Spleen (tissue), 11 donors: Measurements from ENCODE around the gene CPOX. TPM values are rescaled to one million over a fixed set of nuclear protein-coding genes. Genes with fewer than 3 reads are reported as not detected.

Experiments used
- DNase-seq: peaks from one replicate; pipeline ENCODE4 v3.0.0-alpha.2; 2020
- H3K27ac ChIP-seq, 8 donors: fragments of 200-600 bp; sonication (generic) in 7 of 8; 1 replicate in 4 of 8; 2 replicates in 4 of 8; pipeline versions ENCODE4 v1.5.0 to v1.8.0; 2016 to 2021; ENCODE audit warnings: inconsistent platforms in 4 of 8, mild to moderate bottlenecking in 4 of 8, moderate library complexity in 1 of 8
- H3K27me3 ChIP-seq, 7 donors: fragments of 200-600 bp; sonication (generic) in 6 of 7; replicated peaks in 1 of 7; 1 replicate in 4 of 7; 2 replicates in 3 of 7; pipeline versions ENCODE4 v1.5.0 to v1.8.0; 2016 to 2021; ENCODE audit warnings: inconsistent platforms in 3 of 7, mild to moderate bottlenecking in 1 of 7
- H3K36me3 ChIP-seq, 6 donors: fragments of 200-600 bp; sonication (generic) in 5 of 6; 1 replicate in 4 of 6; 2 replicates in 2 of 6; pipeline versions ENCODE4 v1.5.0 to v1.8.0; 2016 to 2021; ENCODE audit warnings: inconsistent platforms in 2 of 6
- H3K4me1 ChIP-seq, 6 donors: fragments of 200-600 bp; sonication (generic) in 5 of 6; 1 replicate in 3 of 6; 2 replicates in 3 of 6; pipeline versions ENCODE4 v1.5.0 to v1.8.0; 2016 to 2021; ENCODE audit warnings: inconsistent platforms in 3 of 6
- H3K4me3 ChIP-seq, 8 donors: fragments of 200-600 bp; sonication (generic) in 7 of 8; 1 replicate in 4 of 8; 2 replicates in 4 of 8; pipeline versions ENCODE4 v1.5.0 to v1.8.0; 2016 to 2021; ENCODE audit warnings: inconsistent platforms in 4 of 8, mild to moderate bottlenecking in 4 of 8, moderate library complexity in 2 of 8
- H3K9me3 ChIP-seq, 8 donors: fragments of 200-600 bp; sonication (generic) in 7 of 8; 1 replicate in 4 of 8; 2 replicates in 4 of 8; pipeline versions ENCODE4 v1.5.0 to v1.8.0; 2016 to 2021; ENCODE audit warnings: inconsistent platforms in 4 of 8
- POLR2A ChIP-seq, 3 donors: fragments of 450-650 bp; IDR thresholded peaks; one replicate each; pipeline ENCODE4 v1.5.1; 2017; ENCODE audit warnings: antibody characterized with exemption in 3 of 3, mild to moderate bottlenecking in 1 of 3
- POLR2AphosphoS5 ChIP-seq, 3 donors: sonication (generic); formaldehyde crosslinking; IDR thresholded peaks; one replicate each; pipeline ENCODE4 v1.5.1; 2017; ENCODE audit warnings: antibody characterized with exemption in 3 of 3
- WGBS, 5 donors: extraction: QIAGEN DNeasy Blood & Tissue Kit in 3 of 5; methylation state at CpG; one replicate each; pipeline versions ENCODE4 v1.1.5 to v1.1.7; 2013 to 2018; 5-methylcytosine and 5-hydroxymethylcytosine counted together
- intact Hi-C: fragments of 100-400 bp; cut with DNase I; formaldehyde crosslinking; loops from one replicate; pipeline ENCODE4 v1.15.0; 2023; ENCODE audit warnings: low total_unique reads
- polyA plus RNA-seq, 3 donors: library from polyadenylated mRNA; stranded (reverse); fragments of 200-250 nt; gene quantifications; one replicate each; pipeline ENCODE4 v1.2.1, GENCODE V29; 2013
- total RNA-seq, 7 donors: library from RNA; depleted of rRNA in 3 of 7; stranded (reverse); fragments of >200 nt in 3 of 7; fragmentation: NEBNext Ultra II Directional in 4 of 7; extraction: Animal tissue kit (Norgen Biotek cat#: 25700) in 4 of 7; gene quantifications; one replicate each; pipeline versions ENCODE4 v1.1.0 to v1.2.1, GENCODE V29; 2016 to 2021
- TF ChIP-seq, protein P1 (sequence below), 11 experiments: fragments of 200-600 bp in 7 of 11; fragments of 450-650 bp in 4 of 11; sonication (generic) in 4 of 11; IDR thresholded peaks in 8 of 11; conservative IDR thresholded peaks in 3 of 11; 1 replicate in 7 of 11; 2 replicates in 4 of 11; pipeline versions ENCODE4 v1.4.0 to v1.8.0; 2016 to 2021; ENCODE audit warnings: antibody characterized with exemption in 11 of 11, inconsistent platforms in 4 of 11, mild to moderate bottlenecking in 1 of 11
- donor health status: healthy with polysubstance abuse.
- donor health status: DM: no; HTN: no; CAD: no; lungs with moderate emphysema.
- donor health status: DM: no; HTN: no; CAD: no.
- donor health status: Bipolar disorder and iron deficiency.
- donor health status: healthy.
- donor health status: DM: no; HTN: no; CAD: no.
- donor health status: DM: yes; HTN: yes; CAD: no.

CPOX gene
- total and polyA plus RNA-seq, 10 donors: 9.8 to 26.0 (median 16.6) TPM

- peak overlapping the region in 1 of 8 donors; percentile 11 for H3K4me3 ChIP-seq
- 77 to 84% (median 82%) methylated on average over 5 of the region's 5 CpGs for WGBS, 5 donors
- H3K4me1 ChIP-seq: no peaks in the 10 kb centered on the region
- TF ChIP-seq POLR2AphosphoS5 (IDR thresholded peaks at IDR 0.05): no peak
- TF ChIP-seq, protein P1, sequence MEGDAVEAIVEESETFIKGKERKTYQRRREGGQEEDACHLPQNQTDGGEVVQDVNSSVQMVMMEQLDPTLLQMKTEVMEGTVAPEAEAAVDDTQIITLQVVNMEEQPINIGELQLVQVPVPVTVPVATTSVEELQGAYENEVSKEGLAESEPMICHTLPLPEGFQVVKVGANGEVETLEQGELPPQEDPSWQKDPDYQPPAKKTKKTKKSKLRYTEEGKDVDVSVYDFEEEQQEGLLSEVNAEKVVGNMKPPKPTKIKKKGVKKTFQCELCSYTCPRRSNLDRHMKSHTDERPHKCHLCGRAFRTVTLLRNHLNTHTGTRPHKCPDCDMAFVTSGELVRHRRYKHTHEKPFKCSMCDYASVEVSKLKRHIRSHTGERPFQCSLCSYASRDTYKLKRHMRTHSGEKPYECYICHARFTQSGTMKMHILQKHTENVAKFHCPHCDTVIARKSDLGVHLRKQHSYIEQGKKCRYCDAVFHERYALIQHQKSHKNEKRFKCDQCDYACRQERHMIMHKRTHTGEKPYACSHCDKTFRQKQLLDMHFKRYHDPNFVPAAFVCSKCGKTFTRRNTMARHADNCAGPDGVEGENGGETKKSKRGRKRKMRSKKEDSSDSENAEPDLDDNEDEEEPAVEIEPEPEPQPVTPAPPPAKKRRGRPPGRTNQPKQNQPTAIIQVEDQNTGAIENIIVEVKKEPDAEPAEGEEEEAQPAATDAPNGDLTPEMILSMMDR (IDR thresholded peaks at IDR 0.05 in 8 of 11, conservative IDR thresholded peaks at IDR 0.05 in 3 of 11): no peak
- intact Hi-C loops: no loop called here
- H3K27me3 ChIP-seq: no peaks in the 10 kb centered on the region
- peak overlapping the region in 2 of 8 donors; percentile 12 to 52 for H3K27ac ChIP-seq
- DNase-seq: no peak
- no peaks in the 10 kb centered on the region for H3K36me3 ChIP-seq
- H3K9me3 ChIP-seq: no peaks in the 10 kb centered on the region
Observed at GRCh38 chr3:98532275-98532637, 61.2 kb downstream of the CPOX start.

- H3K27me3 ChIP-seq: no peaks in the 10 kb centered on the region
- H3K27ac ChIP-seq: peak within 1 kb of the TSS in 2 of 8 donors; percentile 12 to 52
- H3K36me3 ChIP-seq: no peaks in the 10 kb centered on the region
- no peaks in the 10 kb centered on the region for H3K9me3 ChIP-seq
- WGBS, 5 donors: 78 to 82% (median 81%) methylated on average over 7 of the region's 7 CpGs
- TF ChIP-seq, protein P1 (IDR thresholded peaks at IDR 0.05 in 8 of 11, conservative IDR thresholded peaks at IDR 0.05 in 3 of 11): no peak
- TF ChIP-seq POLR2AphosphoS5 (IDR thresholded peaks at IDR 0.05) (no peak), POLR2A (IDR thresholded peaks at IDR 0.05) (no peak)
- H3K4me1 ChIP-seq: no peaks in the 10 kb centered on the region
- DNase-seq: no peak
- peak within 1 kb of the TSS in 1 of 8 donors; percentile 11 for H3K4me3 ChIP-seq
- intact Hi-C loops: no loop called here
Observed at GRCh38 chr3:98531622-98532274, 61.7 kb downstream of the CPOX start, which contains the start of gene GPR15. GPR15 (plus strand) TSS chr3:98531978; CDS start chr3:98532034, 56 bp downstream.

GRCh38 chr3:98530676-98531075 lies 62.7 kb downstream of the CPOX start:
- intact Hi-C loops: no loop called here
- H3K27ac ChIP-seq: no peak overlapping the region
- H3K36me3 ChIP-seq: no peaks in the 10 kb centered on the region
- 80 to 90% (median 87%) methylated on average over 2 of the region's 2 CpGs for WGBS, 5 donors
- H3K9me3 ChIP-seq: no peaks in the 10 kb centered on the region
- no peak for DNase-seq
- H3K27me3 ChIP-seq: no peaks in the 10 kb centered on the region
- no peak overlapping the region for H3K4me3 ChIP-seq
- TF ChIP-seq POLR2A (IDR thresholded peaks at IDR 0.05) (no peak), POLR2AphosphoS5 (IDR thresholded peaks at IDR 0.05) (no peak)
- TF ChIP-seq, protein P1 (IDR thresholded peaks at IDR 0.05 in 8 of 11, conservative IDR thresholded peaks at IDR 0.05 in 3 of 11): no peak
- H3K4me1 ChIP-seq: no peaks in the 10 kb centered on the region

DNA sequence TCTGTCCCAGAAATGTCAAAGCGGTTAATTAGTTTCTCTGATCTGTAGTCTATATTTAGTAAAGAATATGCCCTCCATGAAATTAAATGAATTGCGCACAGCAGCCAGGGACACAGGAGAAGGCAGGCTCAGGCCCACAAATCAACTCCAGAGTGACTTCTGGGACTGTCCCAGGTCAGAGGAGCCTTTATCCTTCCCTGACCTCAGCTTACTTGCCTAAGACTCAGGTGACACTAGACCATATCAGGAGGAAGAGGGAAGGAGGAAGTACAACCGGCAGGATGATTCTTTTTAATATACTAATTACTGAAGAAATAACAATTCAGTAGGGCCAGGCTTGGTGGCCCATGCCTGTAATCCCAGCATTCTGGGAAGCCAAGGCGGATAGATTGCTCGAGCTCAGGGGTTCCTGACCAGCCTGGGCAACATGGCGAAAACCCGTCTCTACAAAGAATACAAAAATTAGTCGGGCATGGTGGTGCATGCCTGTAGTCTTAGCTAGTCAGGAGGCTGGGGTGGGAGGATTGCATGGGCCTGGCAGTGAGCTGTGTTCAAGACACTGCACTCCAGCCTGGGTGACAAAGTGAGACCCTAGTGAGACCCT lies 63.5 kb downstream of the CPOX start:
- Histone ChIP-seq H3K27me3 (no peaks in the 10 kb centered on the region), H3K4me3 (no peak overlapping the region), H3K4me1 (no peaks in the 10 kb centered on the region), H3K9me3 (no peaks in the 10 kb centered on the region), H3K27ac (no peak overlapping the region), H3K36me3 (no peaks in the 10 kb centered on the region)
- DNase-seq: no peak
- TF ChIP-seq POLR2AphosphoS5 (IDR thresholded peaks at IDR 0.05) (no peak), POLR2A (IDR thresholded peaks at IDR 0.05) (no peak)
- TF ChIP-seq, protein P1 (IDR thresholded peaks at IDR 0.05 in 8 of 11, conservative IDR thresholded peaks at IDR 0.05 in 3 of 11): no peak
- 82 to 90% (median 88%) methylated on average over 8 of the region's 8 CpGs for WGBS, 5 donors
- intact Hi-C loops: no loop called here
